ENCODE data around the gene LNP1.

DNA sequence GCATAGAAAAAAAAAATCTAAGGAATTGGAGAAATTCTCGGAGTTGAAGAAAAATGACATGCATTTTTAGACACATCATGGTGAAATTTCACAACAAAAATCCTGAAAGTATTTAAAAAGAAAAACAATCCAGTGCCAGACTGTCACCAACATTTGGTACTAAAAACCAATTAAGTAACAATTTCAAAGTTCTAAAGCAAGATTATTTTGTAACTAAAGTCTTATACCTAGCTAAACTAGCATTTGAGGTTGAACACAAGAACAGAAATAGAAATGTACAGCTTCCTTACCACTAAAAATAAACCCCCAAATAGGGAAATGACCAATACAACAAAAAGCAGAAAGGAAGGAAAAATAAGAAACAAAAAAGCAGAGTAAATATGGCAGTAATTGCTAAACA is 12.3 kb upstream of the LNP1 start:
- no peak for TF ChIP-seq POLR2A (IDR thresholded peaks at IDR 0.05; ENCODE audit: low read depth, low read length)
- TF ChIP-seq, protein P1, sequence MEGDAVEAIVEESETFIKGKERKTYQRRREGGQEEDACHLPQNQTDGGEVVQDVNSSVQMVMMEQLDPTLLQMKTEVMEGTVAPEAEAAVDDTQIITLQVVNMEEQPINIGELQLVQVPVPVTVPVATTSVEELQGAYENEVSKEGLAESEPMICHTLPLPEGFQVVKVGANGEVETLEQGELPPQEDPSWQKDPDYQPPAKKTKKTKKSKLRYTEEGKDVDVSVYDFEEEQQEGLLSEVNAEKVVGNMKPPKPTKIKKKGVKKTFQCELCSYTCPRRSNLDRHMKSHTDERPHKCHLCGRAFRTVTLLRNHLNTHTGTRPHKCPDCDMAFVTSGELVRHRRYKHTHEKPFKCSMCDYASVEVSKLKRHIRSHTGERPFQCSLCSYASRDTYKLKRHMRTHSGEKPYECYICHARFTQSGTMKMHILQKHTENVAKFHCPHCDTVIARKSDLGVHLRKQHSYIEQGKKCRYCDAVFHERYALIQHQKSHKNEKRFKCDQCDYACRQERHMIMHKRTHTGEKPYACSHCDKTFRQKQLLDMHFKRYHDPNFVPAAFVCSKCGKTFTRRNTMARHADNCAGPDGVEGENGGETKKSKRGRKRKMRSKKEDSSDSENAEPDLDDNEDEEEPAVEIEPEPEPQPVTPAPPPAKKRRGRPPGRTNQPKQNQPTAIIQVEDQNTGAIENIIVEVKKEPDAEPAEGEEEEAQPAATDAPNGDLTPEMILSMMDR (IDR thresholded peaks at IDR 0.05; ENCODE audit: extremely low read depth in 1 of 2, insufficient read depth in 1 of 2, low read depth in 1 of 2, low read length in 2 of 2) = no peak
- no peak for TF ChIP-seq JUN (IDR thresholded peaks at IDR 0.05; ENCODE audit: borderline replicate concordance, insufficient read depth, insufficient read length, low read depth)
- no peak for TF ChIP-seq EZH2 (IDR thresholded peaks at IDR 0.05; ENCODE audit: borderline replicate concordance, low read depth, low read length, severe bottlenecking)

All from endothelial cell of umbilical vein (primary cell).